Activated T-cell treated with anti-CD3 and anti-CD28 coated beads, Interleukin-2, amount 50 U/mL, for 24 hours (primary cell): Measurements from ENCODE around the gene ARHGAP35.
"Not testable (repeated sequence)": the region's sequence is repeated elsewhere in the genome, so short reads cannot be mapped to it uniquely, and the experiment has no call there.

Experiments
- DNase-seq: peaks from one replicate; pipeline ENCODE4 v3.0.0-alpha.2; 2020
- H3K27ac Mint-ChIP-seq: 2 replicates; pipeline ENCODE4 v1.8.0; 2020; ENCODE audit warnings: mild to moderate bottlenecking, mixed read lengths
- H3K27me3 Mint-ChIP-seq: 2 replicates; pipeline ENCODE4 v1.8.0; 2020; ENCODE audit warnings: mixed read lengths
- H3K36me3 Mint-ChIP-seq: 2 replicates; pipeline ENCODE4 v1.8.0; 2020; ENCODE audit warnings: low read depth, mixed read lengths
- H3K4me1 Mint-ChIP-seq: 2 replicates; pipeline ENCODE4 v1.8.0; 2020; ENCODE audit warnings: low read depth, mixed read lengths
- H3K4me3 Mint-ChIP-seq: 2 replicates; pipeline ENCODE4 v1.8.0; 2020; ENCODE audit warnings: mild to moderate bottlenecking, moderate library complexity, mixed read lengths
- H3K9me3 Mint-ChIP-seq: 2 replicates; pipeline ENCODE4 v1.8.0; 2020; ENCODE audit warnings: mixed read lengths

Gene ARHGAP35

DNA sequence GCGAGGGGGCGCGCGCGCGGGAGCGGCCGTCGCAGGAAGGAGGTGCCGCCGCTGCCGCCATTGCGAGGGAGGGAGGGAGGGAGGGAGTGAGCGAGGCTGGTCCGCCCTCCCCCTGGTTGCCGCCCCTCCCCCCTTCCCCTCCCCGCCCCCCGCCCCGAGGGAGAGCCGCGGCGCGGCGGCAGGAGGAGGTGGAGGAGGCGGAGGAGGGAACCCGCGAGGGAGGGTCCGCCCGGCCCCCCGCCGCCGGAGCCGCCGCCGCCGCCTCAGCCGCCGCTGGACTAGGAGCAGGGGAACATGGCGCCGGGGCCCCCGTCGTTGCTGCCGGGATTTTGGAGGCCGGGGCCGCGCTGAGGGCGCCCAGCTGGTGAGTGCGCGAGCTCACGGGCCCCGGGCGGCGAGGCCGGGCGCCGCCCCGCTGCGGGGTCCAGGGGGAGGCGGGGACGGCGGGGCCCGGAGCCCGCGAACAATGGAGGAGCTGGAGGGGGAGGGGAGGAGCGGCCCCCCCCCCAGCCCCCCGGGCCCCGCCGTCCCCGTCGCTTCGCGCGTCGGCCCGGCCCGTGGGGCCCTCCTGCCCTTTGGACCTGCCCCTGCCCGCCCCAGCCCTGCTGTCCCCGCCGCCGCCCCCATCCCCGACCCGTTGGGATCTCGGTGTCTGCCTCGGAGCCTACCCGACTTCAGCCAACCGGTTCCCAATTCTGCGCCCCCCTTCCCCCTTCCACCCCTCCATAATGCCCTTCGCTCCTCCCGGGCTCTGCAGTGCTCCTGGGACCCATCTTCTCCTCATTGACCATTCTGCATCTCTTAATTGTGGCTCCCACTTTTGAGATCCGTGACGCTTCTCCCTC lies at the start of gene ARHGAP35:
Gene ARHGAP35, plus strand, starts transcription at position 152 of the 845 bp plus-strand sequence. CDS start 57,679 bp downstream, outside the sequence.
- H3K36me3 Mint-ChIP-seq, result peaks cover 23% of the 10 kb centered on the region
- DNase-seq, result no peak
- peak within 1 kb of the TSS; percentile 86 for H3K4me3 Mint-ChIP-seq
- H3K27me3 Mint-ChIP-seq, result no peaks in the 10 kb centered on the region
- H3K9me3 Mint-ChIP-seq, result no peaks in the 10 kb centered on the region
- peaks cover 26% of the 10 kb centered on the region for H3K4me1 Mint-ChIP-seq
- H3K27ac Mint-ChIP-seq, result peak within 1 kb of the TSS; percentile 98

DNA sequence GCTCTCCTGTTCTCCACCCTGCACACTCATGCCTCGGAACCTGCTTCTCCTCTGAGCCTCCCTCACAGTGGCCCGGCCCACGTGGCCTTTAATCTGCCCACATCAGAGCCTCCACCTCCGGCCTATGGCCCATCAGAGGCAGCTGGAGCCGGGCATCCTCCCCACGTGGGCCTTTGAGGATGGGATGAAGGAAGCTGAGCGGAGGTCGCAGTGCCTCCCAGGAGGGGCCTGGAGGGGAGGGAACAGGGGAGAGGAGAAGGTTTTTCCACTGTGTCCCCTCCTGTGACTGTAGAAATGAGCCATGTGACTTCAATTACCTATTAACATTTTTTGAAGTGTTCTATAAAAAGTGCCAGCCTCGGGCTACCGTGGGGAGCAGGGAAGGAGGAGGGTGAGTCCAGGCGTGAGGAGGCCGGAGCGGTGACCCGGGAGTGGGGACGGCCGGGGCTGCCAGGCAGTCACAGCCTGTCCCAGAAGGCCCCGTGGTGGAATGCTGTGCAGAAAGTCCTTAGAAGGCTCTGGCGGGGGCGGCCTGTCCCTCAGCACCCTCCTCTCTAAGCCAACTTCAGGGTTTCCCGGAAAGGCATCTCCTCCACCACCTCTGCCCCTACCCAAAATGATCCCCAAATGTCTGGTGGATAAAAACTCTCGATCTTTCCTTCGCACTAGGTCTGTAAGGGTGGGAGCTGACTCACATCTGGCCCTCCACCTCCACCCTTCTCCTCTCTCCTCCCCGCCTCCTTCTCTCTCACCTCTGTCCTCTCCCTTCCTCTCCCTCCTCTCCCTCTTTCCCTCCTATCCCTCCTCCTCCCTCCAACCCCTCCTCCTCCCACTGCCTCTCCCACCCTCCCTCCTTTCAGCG lies 47.6 kb upstream of the ARHGAP35 start:
- DNase-seq, result no peak
- H3K27ac Mint-ChIP-seq, result no peak overlapping the region

DNA sequence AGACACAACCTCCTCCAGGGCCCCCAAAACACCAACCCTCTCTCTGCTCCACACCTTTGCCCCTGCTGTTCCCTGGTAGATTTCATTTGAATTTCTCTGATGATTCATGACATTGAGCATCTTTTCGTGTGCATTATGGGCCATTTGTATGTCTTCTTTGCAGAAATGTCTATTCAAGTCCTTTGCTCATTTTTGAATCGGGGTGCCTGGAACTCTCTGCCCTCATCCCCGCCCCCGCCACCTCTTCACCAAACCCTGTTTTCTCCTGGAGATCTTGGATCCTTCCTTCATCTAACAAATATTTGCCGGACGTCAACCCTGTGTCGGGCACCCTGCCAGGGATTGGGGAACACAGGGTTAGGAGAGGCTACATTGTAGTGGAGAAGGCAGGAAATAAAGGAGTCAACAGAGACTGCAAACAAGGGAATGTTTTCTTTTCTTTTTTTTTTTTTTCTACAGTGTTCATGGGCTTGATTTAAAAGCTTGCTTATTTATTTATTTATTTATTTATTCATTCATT lies 46.9 kb upstream of the ARHGAP35 start:
- Mint-ChIP-seq H3K4me3 (no peak overlapping the region), H3K27me3 (no peaks in the 10 kb centered on the region), H3K36me3 (no peaks in the 10 kb centered on the region), H3K27ac (no peak overlapping the region), H3K4me1 (no peaks in the 10 kb centered on the region), H3K9me3 (no peaks in the 10 kb centered on the region)
- no peak for DNase-seq

More for the DNA sequence above, 47.6 kb upstream of the ARHGAP35 start:
- H3K27me3 Mint-ChIP-seq, result no peaks in the 10 kb centered on the region
- no peaks in the 10 kb centered on the region for H3K4me1 Mint-ChIP-seq
- H3K36me3 Mint-ChIP-seq, result no peaks in the 10 kb centered on the region
- no peak overlapping the region for H3K4me3 Mint-ChIP-seq
- H3K9me3 Mint-ChIP-seq, result no peaks in the 10 kb centered on the region

DNA sequence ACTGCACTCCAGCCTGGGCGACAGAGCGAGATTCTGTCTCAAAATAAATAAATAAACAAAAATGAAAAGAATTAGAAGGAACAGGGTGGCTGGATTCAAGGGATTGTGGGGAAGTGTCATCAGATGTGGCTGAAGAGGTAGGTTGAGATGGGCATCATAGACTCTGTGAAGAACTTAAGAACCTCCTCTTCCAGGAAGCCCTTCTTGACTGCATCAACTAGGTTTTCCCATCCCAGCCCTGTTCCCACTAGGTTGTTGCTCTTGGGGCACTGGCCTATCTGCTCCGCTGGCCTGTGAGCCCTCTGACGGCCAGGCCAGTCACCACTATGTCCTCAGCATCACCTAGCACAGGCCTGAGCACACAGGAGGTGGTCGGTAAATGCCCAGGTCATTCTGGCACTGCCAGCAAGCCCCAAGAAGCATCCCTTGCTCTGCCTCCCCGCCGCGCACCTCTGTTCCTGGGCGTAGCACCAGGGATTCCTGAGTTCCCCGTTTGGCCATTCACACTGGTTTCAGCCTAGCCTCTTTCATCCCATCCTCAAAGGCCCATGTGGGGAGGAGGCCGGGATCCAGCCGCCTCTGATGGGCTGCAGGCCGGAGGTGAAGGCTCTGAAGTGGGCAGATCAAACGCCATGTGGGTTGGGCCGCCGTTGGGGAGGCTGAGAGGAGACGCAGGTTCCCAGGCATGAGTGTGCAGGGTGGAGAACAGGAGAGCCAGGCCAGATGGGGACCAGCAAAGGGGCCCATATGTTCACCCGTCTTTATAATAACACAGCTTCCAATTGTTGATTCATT lies 44.8 kb upstream of the ARHGAP35 start:
- DNase-seq, result no peak
- Mint-ChIP-seq H3K27ac (no peak overlapping the region), H3K27me3 (no peaks in the 10 kb centered on the region), H3K9me3 (no peaks in the 10 kb centered on the region), H3K4me1 (peaks cover 17% of the 10 kb centered on the region), H3K36me3 (no peaks in the 10 kb centered on the region), H3K4me3 (no peak overlapping the region)

DNA sequence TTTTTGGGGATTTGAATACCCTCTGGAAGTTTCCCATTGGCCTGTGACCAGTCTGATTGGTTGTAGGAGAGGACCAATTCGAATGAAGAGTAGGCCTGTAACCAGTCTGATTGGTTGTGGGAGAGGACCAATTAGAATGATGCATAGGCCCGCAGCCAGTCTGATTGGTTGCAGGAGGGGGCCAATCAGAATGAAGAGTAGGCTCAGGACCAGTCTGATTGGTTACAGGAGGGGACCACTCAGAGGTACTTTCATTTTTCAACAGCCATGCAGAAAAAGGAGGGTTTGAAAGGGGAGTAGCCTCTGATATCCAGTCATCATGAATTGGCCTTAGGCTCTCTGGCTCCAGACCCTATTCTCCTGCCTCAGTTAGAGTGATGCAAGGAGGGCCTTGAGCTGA lies 42.0 kb upstream of the ARHGAP35 start:
- Mint-ChIP-seq H3K27ac (no peak overlapping the region), H3K4me3 (no peak overlapping the region), H3K4me1 (peaks cover 30% of the 10 kb centered on the region), H3K36me3 (no peaks in the 10 kb centered on the region), H3K27me3 (no peaks in the 10 kb centered on the region), H3K9me3 (no peaks in the 10 kb centered on the region)
- DNase-seq, result no peak

DNA sequence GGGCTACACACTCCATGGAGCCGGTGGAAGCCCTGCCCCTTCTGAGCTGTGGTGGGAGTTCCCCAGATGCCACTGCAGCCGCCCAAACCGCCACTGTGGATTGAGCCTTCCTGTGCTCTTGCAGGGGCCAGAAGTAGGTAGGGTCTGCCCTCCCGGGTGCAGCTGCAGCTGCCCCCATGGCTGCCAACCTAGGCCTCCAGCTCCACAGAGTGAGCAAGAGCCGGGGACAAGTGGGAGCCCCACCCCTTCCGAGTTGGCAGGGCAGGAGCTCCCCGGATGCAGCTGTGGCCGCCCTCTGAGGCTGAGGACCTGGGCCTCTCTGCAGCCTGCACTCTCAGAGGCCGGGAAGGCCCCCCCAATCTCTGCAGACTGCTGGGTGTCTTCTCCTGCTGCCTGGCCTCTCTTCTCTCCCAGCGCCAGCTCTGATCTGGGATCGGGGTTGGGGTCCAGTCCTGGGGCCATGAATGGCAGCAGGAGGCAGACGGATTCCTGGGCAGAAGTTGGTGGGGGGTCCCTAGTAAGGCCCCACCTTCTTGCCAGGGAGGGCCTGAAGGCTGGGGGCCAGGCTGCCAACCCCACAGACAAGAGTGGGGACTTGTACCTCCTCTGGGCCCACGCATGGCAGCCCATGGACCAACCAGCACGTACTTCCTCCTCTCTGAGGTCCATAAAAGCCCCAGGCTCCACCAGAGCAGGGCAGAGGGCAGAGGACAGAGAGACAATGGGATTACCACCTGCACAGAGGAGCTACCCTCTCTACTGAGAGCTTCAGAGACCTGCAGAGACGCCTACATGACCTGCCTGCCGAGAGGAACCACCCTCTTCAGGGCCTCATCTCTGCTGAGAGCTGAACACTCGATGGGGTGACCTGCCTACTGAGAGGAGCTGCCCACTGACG lies 39.0 kb upstream of the ARHGAP35 start:
- Mint-ChIP-seq H3K9me3 (no peaks in the 10 kb centered on the region), H3K36me3 (no peaks in the 10 kb centered on the region), H3K27ac (peak overlapping the region; percentile 59), H3K27me3 (no peaks in the 10 kb centered on the region), H3K4me1 (peaks cover 34% of the 10 kb centered on the region), H3K4me3 (no peak overlapping the region)
- DNase-seq, result peak; percentile 67

DNA sequence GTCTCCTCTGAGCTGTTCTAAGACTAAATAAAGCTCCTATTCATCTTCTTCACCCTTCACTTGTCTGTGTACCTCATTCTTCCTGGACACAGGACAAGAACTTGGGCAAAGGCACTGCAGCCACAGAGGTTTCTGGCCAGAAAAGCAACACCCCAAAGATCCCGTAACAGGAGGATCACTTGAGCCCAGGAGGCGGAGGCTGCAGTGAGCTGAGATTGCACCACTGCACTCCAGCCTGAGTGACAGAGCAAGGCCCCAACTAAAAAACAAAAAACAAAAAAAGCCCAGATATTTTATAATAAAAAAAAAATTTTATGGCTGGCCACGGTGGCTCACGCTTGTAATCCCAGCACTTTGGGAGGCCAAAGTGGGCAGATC lies 38.4 kb upstream of the ARHGAP35 start:
- DNase-seq, H3K36me3 Mint-ChIP-seq, H3K4me3 Mint-ChIP-seq, H3K9me3 Mint-ChIP-seq, H3K27me3 Mint-ChIP-seq: not testable (repeated sequence)
- Mint-ChIP-seq H3K4me1 (peaks cover 34% of the 10 kb centered on the region), H3K27ac (peak overlapping the region; percentile 59)

DNA sequence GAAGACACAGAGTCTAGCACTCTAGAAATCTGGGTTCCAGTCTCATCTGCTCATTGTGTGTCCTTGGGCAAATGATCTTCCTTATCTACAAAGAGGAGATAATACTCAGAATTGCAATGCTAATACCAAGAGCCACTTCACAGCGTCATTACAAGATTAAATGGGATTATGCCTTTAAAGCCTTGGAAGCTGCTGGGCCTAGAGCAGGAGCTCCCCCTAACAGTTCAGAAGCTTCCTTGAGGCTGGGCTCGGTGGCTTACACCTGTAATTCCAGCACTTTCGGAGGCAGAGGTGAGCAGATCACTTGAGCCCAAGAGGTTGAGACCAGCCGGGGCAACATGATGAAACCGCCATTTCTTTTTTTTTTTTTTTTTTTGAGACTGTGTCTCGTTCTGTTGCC lies 37.7 kb upstream of the ARHGAP35 start:
- no peaks in the 10 kb centered on the region for H3K9me3 Mint-ChIP-seq
- H3K27me3 Mint-ChIP-seq, result no peaks in the 10 kb centered on the region
- no peak overlapping the region for H3K4me3 Mint-ChIP-seq
- no peak overlapping the region for H3K27ac Mint-ChIP-seq
- H3K4me1 Mint-ChIP-seq, result peaks cover 34% of the 10 kb centered on the region
- no peaks in the 10 kb centered on the region for H3K36me3 Mint-ChIP-seq
- no peak for DNase-seq

DNA sequence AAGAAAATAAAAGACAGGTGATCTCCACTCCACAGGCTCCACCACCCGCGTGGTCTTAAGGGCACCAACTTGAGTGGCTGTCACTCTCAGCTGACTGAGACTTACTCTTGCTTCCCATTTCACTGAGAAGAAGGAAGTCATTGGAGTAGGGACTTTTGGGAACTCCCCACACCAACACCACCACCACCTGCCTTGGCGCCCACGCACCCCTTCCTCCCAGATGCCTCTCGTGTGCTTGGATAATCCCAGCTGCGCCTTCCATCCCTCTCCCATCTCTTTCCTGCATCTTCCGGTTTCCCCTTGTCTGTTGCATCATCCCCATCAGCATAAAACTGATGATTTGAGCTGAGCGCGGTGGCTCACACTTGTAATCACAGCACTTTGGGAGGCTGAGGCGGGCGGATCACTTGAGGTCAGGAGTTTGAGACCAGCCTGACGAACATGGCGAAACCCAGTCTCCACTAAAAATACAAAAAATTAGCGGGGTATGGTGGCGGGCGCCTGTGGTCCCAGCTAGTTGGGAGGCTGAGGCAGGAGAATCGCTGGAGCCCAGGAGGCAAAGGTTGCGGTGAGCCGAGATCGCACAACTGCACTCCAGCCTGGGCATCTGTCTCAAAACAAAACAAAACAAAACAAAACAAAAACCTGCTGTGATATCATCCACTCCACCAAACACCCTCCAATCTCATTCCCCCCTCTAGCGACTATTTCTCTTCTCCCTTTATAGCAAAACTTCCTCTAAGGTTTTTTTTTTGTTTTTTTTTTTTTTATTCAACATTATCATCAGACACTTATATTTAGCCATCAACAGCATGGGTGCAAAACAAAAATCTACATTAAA lies 35.7 kb upstream of the ARHGAP35 start:
- DNase-seq, result no peak
- H3K36me3 Mint-ChIP-seq, result no peaks in the 10 kb centered on the region
- H3K4me1 Mint-ChIP-seq, result peaks cover 34% of the 10 kb centered on the region
- H3K9me3 Mint-ChIP-seq, result no peaks in the 10 kb centered on the region
- no peak overlapping the region for H3K4me3 Mint-ChIP-seq
- H3K27me3 Mint-ChIP-seq, result no peaks in the 10 kb centered on the region
- H3K27ac Mint-ChIP-seq, result peak overlapping the region; percentile 75

DNA sequence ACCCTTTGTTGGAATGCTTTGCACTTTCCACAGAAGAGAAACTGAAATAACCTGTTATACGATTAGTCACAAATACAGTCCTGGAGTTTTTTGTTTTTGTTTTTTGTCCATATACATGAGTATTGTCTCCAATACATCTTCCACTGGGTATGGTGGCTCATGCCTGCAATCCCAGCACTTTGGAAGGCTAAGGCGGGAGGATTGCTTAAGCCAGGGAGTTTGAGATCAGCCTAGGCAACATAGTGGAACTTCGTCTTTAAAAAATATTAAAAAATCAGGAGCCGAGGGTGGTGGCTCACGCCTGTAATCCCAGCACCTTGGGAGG lies 35.1 kb upstream of the ARHGAP35 start:
- Mint-ChIP-seq H3K4me1 (peaks cover 29% of the 10 kb centered on the region), H3K9me3 (no peaks in the 10 kb centered on the region), H3K36me3 (no peaks in the 10 kb centered on the region), H3K4me3 (no peak overlapping the region), H3K27ac (no peak overlapping the region), H3K27me3 (no peaks in the 10 kb centered on the region)
- no peak for DNase-seq

DNA sequence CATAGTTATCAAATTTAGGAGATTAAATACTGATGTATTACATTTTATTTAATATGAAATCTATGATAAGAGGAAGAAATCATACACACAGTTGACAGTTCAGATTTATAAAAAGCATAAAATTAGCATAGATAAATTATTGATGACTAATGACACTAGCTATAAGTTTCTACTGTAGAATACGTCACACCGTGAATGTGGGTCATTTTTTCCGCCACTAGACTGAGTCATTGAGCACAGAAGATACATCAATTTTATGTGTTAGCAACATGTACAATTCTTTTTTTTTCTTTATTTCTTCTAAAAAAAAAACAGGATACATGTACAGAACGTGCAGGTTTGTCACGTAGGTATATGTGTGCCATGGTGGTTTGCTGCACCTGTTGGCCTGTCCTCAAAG lies 32.3 kb upstream of the ARHGAP35 start:
- H3K27ac Mint-ChIP-seq, result no peak overlapping the region
- H3K9me3 Mint-ChIP-seq, result no peaks in the 10 kb centered on the region
- H3K27me3 Mint-ChIP-seq, result no peaks in the 10 kb centered on the region
- DNase-seq, result peak; percentile 49
- H3K4me1 Mint-ChIP-seq, result peaks cover 12% of the 10 kb centered on the region
- no peaks in the 10 kb centered on the region for H3K36me3 Mint-ChIP-seq
- H3K4me3 Mint-ChIP-seq, result no peak overlapping the region

DNA sequence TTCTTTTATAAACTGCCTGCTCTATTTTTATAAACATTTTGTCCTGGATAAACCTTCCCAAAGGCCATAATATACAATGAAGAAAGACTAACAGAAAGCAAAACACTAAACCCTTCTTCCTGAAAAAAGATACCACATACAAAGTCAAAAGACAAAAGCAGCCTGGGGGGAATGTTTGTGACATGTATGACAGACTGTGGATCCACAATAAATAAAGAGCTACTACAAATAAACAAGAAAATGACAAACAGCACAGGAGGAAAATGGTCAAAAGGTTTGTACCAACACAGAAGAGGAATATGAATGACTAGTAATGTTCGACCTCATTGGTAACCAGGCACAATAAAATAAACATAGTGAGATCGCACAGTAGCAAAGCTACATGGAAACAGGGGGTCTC lies 29.9 kb upstream of the ARHGAP35 start:
- H3K27me3 Mint-ChIP-seq, result no peaks in the 10 kb centered on the region
- no peak overlapping the region for H3K27ac Mint-ChIP-seq
- H3K4me1 Mint-ChIP-seq, result peaks cover 8% of the 10 kb centered on the region
- no peak overlapping the region for H3K4me3 Mint-ChIP-seq
- no peak for DNase-seq
- H3K9me3 Mint-ChIP-seq, result no peaks in the 10 kb centered on the region
- peaks cover 3% of the 10 kb centered on the region for H3K36me3 Mint-ChIP-seq

DNA sequence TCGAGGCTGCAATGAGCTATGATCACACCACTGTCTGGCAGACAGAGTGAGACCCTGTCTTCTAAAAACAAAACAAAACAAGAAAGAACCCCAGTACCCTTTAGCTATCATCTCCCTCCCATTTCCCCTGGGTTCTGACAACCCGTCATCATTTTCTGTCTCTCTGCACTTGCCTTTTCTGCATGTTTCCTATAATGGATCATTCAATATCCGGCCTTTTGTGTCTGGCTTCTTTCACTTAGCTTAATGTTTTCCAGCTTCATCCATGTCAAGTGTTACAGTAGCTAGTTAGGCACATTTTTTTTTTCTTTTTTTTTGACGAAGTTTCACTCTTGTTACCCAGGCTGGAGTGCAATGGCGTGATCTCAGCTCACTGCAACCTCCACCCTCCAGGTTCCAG lies 26.7 kb upstream of the ARHGAP35 start:
- no peak overlapping the region for H3K4me3 Mint-ChIP-seq
- H3K9me3 Mint-ChIP-seq, result no peaks in the 10 kb centered on the region
- DNase-seq, result no peak
- no peak overlapping the region for H3K27ac Mint-ChIP-seq
- H3K27me3 Mint-ChIP-seq, result no peaks in the 10 kb centered on the region
- H3K36me3 Mint-ChIP-seq, result peaks cover 22% of the 10 kb centered on the region
- H3K4me1 Mint-ChIP-seq, result peaks cover 1% of the 10 kb centered on the region
